GM12878 (cell line): ENCODE data around the gene EEF1G.

Experiments used
- CTCF ChIP-seq, 3 experiments: IDR thresholded peaks in 2 of 3; conservative IDR thresholded peaks in 1 of 3; 2 replicates each; pipeline ENCODE4 v1.5.1; 2011; ENCODE audit warnings: low read depth in 3 of 3, low read length in 3 of 3, mild to moderate bottlenecking in 3 of 3, control low read depth in 2 of 3, moderate library complexity in 2 of 3, inconsistent platforms in 1 of 3, mixed read lengths in 1 of 3; ENCODE audit not compliant: control insufficient read depth in 2 of 3, insufficient read depth in 1 of 3; ENCODE audit errors: extremely low read depth in 1 of 3
- E2F8 ChIP-seq: fragments of 450-650 bp; IDR thresholded peaks from 2 replicates; pipeline ENCODE4 v1.6.1; 2018; ENCODE audit warnings: mild to moderate bottlenecking, low read depth, moderate library complexity; ENCODE audit not compliant: partially characterized antibody
- FOXM1 ChIP-seq: IDR thresholded peaks from 2 replicates; pipeline ENCODE4 v1.6.1; 2012; ENCODE audit warnings: low read depth, mild to moderate bottlenecking, inconsistent platforms, low read length, moderate library complexity
- IKZF2 ChIP-seq, 2 experiments: fragments of 450-650 bp; IDR thresholded peaks; 2 replicates each; pipeline ENCODE4 v1.6.1; 2017; ENCODE audit warnings: mild to moderate bottlenecking in 2 of 2, moderate library complexity in 2 of 2
- MYC ChIP-seq: IDR thresholded peaks from 2 replicates; pipeline ENCODE4 v1.6.1; 2011; ENCODE audit warnings: mild to moderate bottlenecking, low read length, moderate library complexity, inconsistent platforms; ENCODE audit not compliant: insufficient read depth, insufficient replicate concordance, insufficient read length, severe bottlenecking
- POLR2AphosphoS5 ChIP-seq: IDR thresholded peaks from 2 replicates; pipeline ENCODE4 v1.6.1; 2011; ENCODE audit warnings: mild to moderate bottlenecking, low read length, inconsistent platforms
- RB1 ChIP-seq: fragments of 450-650 bp; formaldehyde crosslinking; IDR thresholded peaks from 2 replicates; pipeline ENCODE4 v1.6.1; 2017; ENCODE audit warnings: mild to moderate bottlenecking, borderline replicate concordance
- RFX5 ChIP-seq: IDR thresholded peaks from 2 replicates; pipeline ENCODE4 v1.6.1; 2011; ENCODE audit warnings: low read depth, low read length, improper control_type of control experiment
- ZBTB33 ChIP-seq: fragments of 450-650 bp; IDR thresholded peaks from 2 replicates; pipeline ENCODE4 v1.6.1; 2017; ENCODE audit warnings: mild to moderate bottlenecking
- ZBTB40 ChIP-seq: fragments of 450-650 bp; IDR thresholded peaks from 2 replicates; pipeline ENCODE4 v1.6.1; 2016; ENCODE audit warnings: mild to moderate bottlenecking, moderate library complexity, borderline replicate concordance

- TF ChIP-seq ZBTB40 (no peak), POLR2AphosphoS5 (no peak), MYC (no peak), ZBTB33 (no peak), IKZF2 (IDR thresholded peaks at IDR 0.05) (no peak), RFX5 (no peak), FOXM1 (no peak), E2F8 (no peak), RB1 (no peak), CTCF (IDR thresholded peaks at IDR 0.05 in 2 of 3, conservative IDR thresholded peaks at IDR 0.05 in 1 of 3; ENCODE audit: control insufficient read depth in 2 of 3, extremely low read depth in 1 of 3, insufficient read depth in 1 of 3, low read depth in 3 of 3, low read length in 3 of 3) (no peak)
Measured at GRCh38 chr11:62565100-62565802, 8.4 kb downstream of the EEF1G start.
